IMR-90 (cell line): ENCODE data around the gene CTNNA2. TPM values are rescaled to one million over a fixed set of nuclear protein-coding genes. Genes with fewer than 3 reads are reported as not detected.

ENCODE experiments used
- ATAC-seq: fragments of 200-7000 bp; cut with Tn5 transposase; 2 replicates; pipeline ENCODE4 v1.9.1; 2020; ENCODE audit warnings: low read depth, mild to moderate bottlenecking, moderate library complexity
- BruUV-seq: library from RNA; stranded (reverse); fragments of 400-500 nt; replicated peaks from 2 replicates; lab custom pipeline; 2021; lab: Mats Ljungman, UMichigan
- CTCF ChIA-PET: fragments of 300-600 bp; formaldehyde crosslinking; extraction: SDS; loops from one replicate; lab custom pipeline; 2021; ENCODE audit warnings: antibody characterized with exemption; lab: Yijun Ruan, JAX
- POLR2A ChIA-PET: fragments of 300-600 bp; sonication (Branson Sonifier 250); formaldehyde crosslinking; loops from one replicate; lab custom pipeline; 2022; ENCODE audit warnings: antibody characterized with exemption; ENCODE audit not compliant: unreplicated experiment; lab: Charles Lee
- DNase-seq: peaks from one replicate; pipeline ENCODE4 v3.0.0; 2013
- H2AFZ ChIP-seq: replicated peaks from 2 replicates; pipeline ENCODE3; 2013; ENCODE audit warnings: low read length, mild to moderate bottlenecking; ENCODE audit not compliant: poor library complexity
- H2AK5ac ChIP-seq: 2 replicates; pipeline ENCODE4 v1.6.1; 2013; ENCODE audit warnings: low read depth, low read length, inconsistent platforms
- H2AK9ac ChIP-seq: replicated peaks from 2 replicates; pipeline ENCODE3; 2013; ENCODE audit warnings: mild to moderate bottlenecking, low read depth, low read length, moderate library complexity; ENCODE audit not compliant: poor library complexity
- H2BK120ac ChIP-seq: 2 replicates; pipeline ENCODE4 v1.6.1; 2013; ENCODE audit warnings: low read depth, low read length, inconsistent platforms
- H2BK15ac ChIP-seq: 3 replicates; pipeline ENCODE4 v1.6.1; 2013; ENCODE audit warnings: low read depth, low read length, inconsistent platforms
- H2BK20ac ChIP-seq: 2 replicates; pipeline ENCODE4 v1.6.1; 2013; ENCODE audit warnings: low read depth, mild to moderate bottlenecking, inconsistent platforms, low read length, moderate library complexity
- H2BK5ac ChIP-seq: 2 replicates; pipeline ENCODE4 v1.6.1; 2013; ENCODE audit warnings: mild to moderate bottlenecking, low read depth, low read length, inconsistent platforms; ENCODE audit not compliant: poor library complexity, severe bottlenecking
- H3K14ac ChIP-seq: replicated peaks from 2 replicates; pipeline ENCODE4 v1.6.1; 2013; ENCODE audit warnings: low read depth, low read length, inconsistent platforms
- H3K18ac ChIP-seq: 2 replicates; pipeline ENCODE4 v1.6.1; 2013; ENCODE audit warnings: low read depth, low read length, control low read depth
- H3K23ac ChIP-seq: 2 replicates; pipeline ENCODE4 v1.6.1; 2013; ENCODE audit warnings: low read depth, low read length, inconsistent platforms
- H3K27ac ChIP-seq: 2 replicates; pipeline ENCODE4 v1.5.1; 2013; ENCODE audit warnings: mild to moderate bottlenecking, control low read depth, low read length; ENCODE audit not compliant: insufficient read depth
- H3K27me3 ChIP-seq: 2 replicates; pipeline ENCODE4 v1.6.1; 2013; ENCODE audit warnings: low read length; ENCODE audit not compliant: control insufficient read depth, insufficient read depth
- H3K36me3 ChIP-seq: 2 replicates; pipeline ENCODE4 v1.6.1; 2013; ENCODE audit warnings: low read length, mixed read lengths; ENCODE audit not compliant: control insufficient read depth, insufficient read depth
- H3K4ac ChIP-seq: 2 replicates; pipeline ENCODE4 v1.6.1; 2013; ENCODE audit warnings: low read depth, low read length, inconsistent platforms
- H3K4me1 ChIP-seq: 2 replicates; pipeline ENCODE4 v1.6.1; 2013; ENCODE audit warnings: low read length, mixed read lengths; ENCODE audit not compliant: control insufficient read depth, insufficient read depth
- H3K4me2 ChIP-seq: 2 replicates; pipeline ENCODE4 v1.6.1; 2013; ENCODE audit warnings: low read depth, mild to moderate bottlenecking, control low read depth, low read length, moderate library complexity
- H3K4me3 ChIP-seq: 2 replicates; pipeline ENCODE4 v1.5.1; 2013; ENCODE audit warnings: low read depth, mild to moderate bottlenecking, control low read depth, low read length, moderate library complexity; ENCODE audit not compliant: insufficient read depth
- H3K56ac ChIP-seq: 2 replicates; pipeline ENCODE4 v1.6.1; 2013; ENCODE audit warnings: low read length, inconsistent platforms; ENCODE audit not compliant: insufficient read depth; ENCODE audit errors: extremely low read depth
- H3K79me1 ChIP-seq, 2 experiments: 2 replicates each; pipeline ENCODE4 v1.6.1; 2013; ENCODE audit warnings: low read length in 2 of 2, inconsistent platforms in 1 of 2, low read depth in 1 of 2
- H3K9ac ChIP-seq: 2 replicates; pipeline ENCODE4 v1.6.1; 2013; ENCODE audit warnings: low read depth, low read length, control low read depth
- H3K9me1 ChIP-seq: 2 replicates; pipeline ENCODE4 v1.6.1; 2013; ENCODE audit warnings: low read length, inconsistent platforms; ENCODE audit not compliant: insufficient read depth
- H3K9me3 ChIP-seq: 2 replicates; pipeline ENCODE4 v1.6.1; 2013; ENCODE audit warnings: low read length; ENCODE audit not compliant: control insufficient read depth, insufficient read depth
- H4K20me1 ChIP-seq: 2 replicates; pipeline ENCODE4 v1.6.1; 2013; ENCODE audit warnings: low read length, inconsistent platforms; ENCODE audit not compliant: insufficient read depth
- H4K5ac ChIP-seq: 2 replicates; pipeline ENCODE4 v1.6.1; 2013; ENCODE audit warnings: mild to moderate bottlenecking, low read depth, low read length, control low read depth
- H4K8ac ChIP-seq, 2 experiments: 2 replicates each; pipeline ENCODE4 v1.6.1; 2013; ENCODE audit warnings: low read depth in 2 of 2, low read length in 2 of 2, control low read depth in 1 of 2, inconsistent platforms in 1 of 2
- H4K91ac ChIP-seq: 2 replicates; pipeline ENCODE4 v1.6.1; 2013; ENCODE audit warnings: low read depth, low read length, inconsistent platforms; ENCODE audit not compliant: insufficient read depth
- CTCF ChIP-seq: conservative IDR thresholded peaks from 2 replicates; pipeline ENCODE4 v1.5.1; 2012; ENCODE audit warnings: mild to moderate bottlenecking, low read depth, low read length, improper control_type of control experiment
- NFE2L2 ChIP-seq: fragments of 150-350 bp; IDR thresholded peaks from 2 replicates; pipeline ENCODE4 v1.6.1; 2016; ENCODE audit warnings: low read depth, mild to moderate bottlenecking, low read length
- RAD21 ChIP-seq: IDR thresholded peaks from 2 replicates; pipeline ENCODE4 v1.6.1; 2012; ENCODE audit warnings: low read length, improper control_type of control experiment
- RFX5 ChIP-seq: IDR thresholded peaks from 2 replicates; pipeline ENCODE4 v1.8.0; 2012; ENCODE audit warnings: low read depth, mild to moderate bottlenecking, low read length, moderate library complexity
- WGBS, 2 experiments: methylation state at CpG; one replicate each; pipeline versions ENCODE4 v1.1.5 to v1.1.7; 2013; ENCODE audit warnings: missing lambda C conversion rate in 2 of 2; ENCODE audit not compliant: insufficient read length in 1 of 2; ENCODE audit errors: extremely low coverage in 2 of 2; 5-methylcytosine and 5-hydroxymethylcytosine counted together
- dilution Hi-C: fragments of 300-500 bp; cut with HindIII; formaldehyde crosslinking; loops from one replicate; pipeline ENCODE4 v1.14.3; 2018; ENCODE audit warnings: low sequenced_read_pairs; ENCODE audit not compliant: unreplicated experiment
- in situ Hi-C: fragments of 300-500 bp; cut with MboI; formaldehyde crosslinking; loops from 3 replicates; pipeline ENCODE4 v1.14.3; 2019; ENCODE audit warnings: low sequenced_read_pairs, inconsistent platforms, mixed read lengths
- intact Hi-C: fragments of 100-400 bp; cut with micrococcal nuclease; formaldehyde crosslinking; loops from 2 replicates; pipeline ENCODE4 v1.10.0; 2022
- polyA plus RNA-seq, 3 experiments: library from polyadenylated mRNA; depleted of rRNA; stranded (reverse); fragments of >200 nt; gene quantifications; 2 replicates each; pipeline ENCODE4 v1.2.3, GENCODE V29; 2012; ENCODE audit warnings: low replicate concordance in 1 of 3
- total RNA-seq: library from RNA; depleted of rRNA; stranded (reverse); fragments of >200 nt; gene quantifications from 2 replicates; pipeline ENCODE4 v1.2.3, GENCODE V29; 2012

Gene CTNNA2
- total and polyA plus RNA-seq, 2 of the 4 experiments (the other 2 are of a cell fraction), result not detected

GRCh38 chr2:79622508-79622907, 109.7 kb downstream of the CTNNA2 start:
- POLR2A ChIA-PET, result no interaction called here
- DNase-seq (peak; percentile 1), ATAC-seq (no peak)
- Histone ChIP-seq H2BK120ac (no peak overlapping the region), H2AFZ (no peak overlapping the region), H3K4me1 (no peaks in the 10 kb centered on the region), H3K79me1 (no peaks in the 10 kb centered on the region), H3K9ac (no peak overlapping the region), H3K23ac (no peak overlapping the region), H3K9me1 (no peaks in the 10 kb centered on the region), H2AK9ac (no peak overlapping the region), H4K5ac (no peak overlapping the region), H3K27me3 (no peaks in the 10 kb centered on the region), H3K56ac (no peak overlapping the region), H4K20me1 (no peaks in the 10 kb centered on the region), H2AK5ac (no peak overlapping the region), H3K14ac (no peak overlapping the region), H3K4me3 (no peak overlapping the region), H4K91ac (no peak overlapping the region), H3K4ac (no peak overlapping the region), H3K18ac (no peak overlapping the region), H3K27ac (no peak overlapping the region), H2BK5ac (no peak overlapping the region), H4K8ac (no peak overlapping the region), H2BK20ac (no peak overlapping the region), H2BK15ac (no peak overlapping the region), H3K4me2 (no peak overlapping the region), H3K9me3 (no peaks in the 10 kb centered on the region; the same call in 1 of the 2 replicates), H3K36me3 (no peaks in the 10 kb centered on the region)
- dilution Hi-C loops (no loop called here), intact Hi-C loops (no loop called here), in situ Hi-C loops (no loop called here)
- WGBS, 2 experiments, result no CpG with 5 or more reads among the region's 3 CpGs
- CTCF ChIA-PET, result interaction anchor here (0.6 kb wide), 1 partner anchor 125 kb away, joined by 3 read pairs; no protein-coding TSS in a partner anchor
- BruUV-seq, result no TSS peak
- no peak for TF ChIP-seq CTCF
- TF ChIP-seq RFX5, result no peak
- no peak for TF ChIP-seq NFE2L2
- no peak for TF ChIP-seq RAD21
